Stimulated activated CD8-positive, alpha-beta memory T cell treated with anti-CD3 and anti-CD28 coated beads, Interleukin-15, amount 100 ng/mL, for 24 hours (primary cell): ENCODE results near the gene EGFL7.

ENCODE experiments used
- DNase-seq: peaks from one replicate; pipeline ENCODE4 v3.0.0-alpha.2; 2020; ENCODE audit warnings: low read depth

Gene EGFL7

DNA sequence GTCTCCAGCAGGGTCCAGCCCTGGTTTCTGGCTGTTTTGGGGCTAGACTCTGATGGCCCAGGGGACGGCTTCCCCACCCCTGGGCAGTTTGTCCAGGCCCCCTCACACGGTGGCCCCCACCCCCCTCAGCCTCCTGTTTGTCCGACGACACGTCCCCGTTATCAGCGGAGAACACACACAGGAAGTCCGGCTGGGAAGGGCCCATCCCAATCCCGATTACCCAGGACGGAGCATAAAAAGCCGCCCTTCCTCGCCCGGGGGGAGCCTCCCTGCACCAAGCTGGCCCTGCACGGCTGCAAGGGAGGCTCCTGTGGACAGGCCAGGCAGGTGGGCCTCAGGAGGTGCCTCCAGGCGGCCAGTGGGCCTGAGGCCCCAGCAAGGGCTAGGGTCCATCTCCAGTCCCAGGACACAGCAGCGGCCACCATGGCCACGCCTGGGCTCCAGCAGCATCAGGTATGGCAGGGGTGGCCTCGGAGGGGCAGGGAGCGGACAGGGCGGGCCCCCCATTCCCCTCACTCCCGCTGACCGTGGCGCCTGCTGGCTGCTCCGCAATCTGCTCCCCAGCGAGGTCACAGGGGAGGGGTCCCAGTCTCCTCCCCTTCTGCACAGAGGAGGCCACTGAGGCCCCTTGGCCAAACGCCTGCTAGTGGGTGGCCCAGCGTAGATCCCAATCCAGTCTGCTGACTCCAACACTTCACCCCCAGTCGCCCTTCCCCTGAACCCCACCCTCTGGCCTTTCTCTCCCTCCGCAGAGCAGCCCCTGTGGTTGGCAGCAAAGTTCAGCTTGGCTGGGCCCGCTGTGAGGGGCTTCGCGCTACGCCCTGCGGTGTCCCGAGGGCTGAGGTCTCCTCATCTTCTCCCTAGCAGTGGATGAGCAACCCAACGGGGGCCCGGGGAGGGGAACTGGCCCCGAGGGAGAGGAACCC lies at the start of gene EGFL7:
Gene EGFL7, plus strand, starts transcription at position 261 of the 926 bp plus-strand sequence. CDS start 5,367 bp downstream, outside the sequence.
- no peak for DNase-seq

DNA sequence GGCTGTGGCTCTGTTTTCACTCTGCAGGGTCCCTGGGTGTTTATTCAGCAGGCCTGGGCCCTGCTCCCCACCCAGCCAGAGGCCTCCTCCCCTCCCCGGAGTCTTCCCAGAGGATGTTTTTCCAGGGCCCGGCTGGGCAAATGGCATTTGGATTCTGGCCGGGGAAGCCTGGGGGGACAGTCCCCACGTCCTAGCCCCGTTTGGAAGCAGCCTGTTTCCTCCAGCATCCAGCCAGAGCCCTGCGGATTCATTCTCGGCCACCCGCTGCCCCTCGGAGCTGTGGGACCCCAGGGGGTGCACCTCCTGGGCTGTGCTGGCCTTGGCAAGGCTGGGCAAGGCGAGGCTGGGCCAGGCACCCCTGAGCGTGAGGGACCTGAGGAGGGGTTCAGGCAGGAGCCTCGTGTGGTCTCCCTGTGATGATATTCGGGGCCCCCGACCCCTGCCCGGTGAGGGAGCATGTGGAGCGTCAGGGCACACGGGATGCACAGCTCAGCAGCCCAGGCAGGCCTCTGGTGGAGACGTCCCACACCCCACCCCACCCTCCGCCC lies 48.8 kb upstream of the EGFL7 start:
- DNase-seq: no peak

DNA sequence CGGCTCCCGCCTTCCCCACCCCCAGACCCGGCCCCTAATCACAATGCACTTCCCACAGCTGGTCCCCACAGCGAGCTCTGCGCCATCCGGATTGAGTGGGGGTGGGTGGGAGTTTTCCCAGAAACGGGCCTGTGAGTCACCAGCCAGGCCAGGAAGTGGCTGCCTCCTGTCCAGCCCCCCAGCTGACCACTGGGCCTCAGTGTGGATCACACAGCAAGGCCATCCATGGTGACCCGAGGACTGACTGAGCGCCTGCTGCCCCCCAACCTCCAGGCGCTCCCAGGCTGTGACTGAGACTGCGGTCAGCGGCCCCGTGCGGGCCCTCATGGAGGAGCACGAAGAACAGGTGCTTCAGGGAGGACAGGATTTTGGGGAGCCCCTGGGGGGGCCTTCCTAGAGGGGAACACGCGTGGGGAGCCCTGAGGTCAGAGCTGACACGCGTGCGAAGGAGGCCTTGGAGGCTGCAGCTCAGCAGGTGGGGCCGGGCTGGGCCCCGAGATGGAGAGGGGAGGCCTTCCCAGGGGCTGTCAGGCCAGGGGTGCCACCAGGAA lies 48.3 kb upstream of the EGFL7 start:
- DNase-seq: no peak

DNA sequence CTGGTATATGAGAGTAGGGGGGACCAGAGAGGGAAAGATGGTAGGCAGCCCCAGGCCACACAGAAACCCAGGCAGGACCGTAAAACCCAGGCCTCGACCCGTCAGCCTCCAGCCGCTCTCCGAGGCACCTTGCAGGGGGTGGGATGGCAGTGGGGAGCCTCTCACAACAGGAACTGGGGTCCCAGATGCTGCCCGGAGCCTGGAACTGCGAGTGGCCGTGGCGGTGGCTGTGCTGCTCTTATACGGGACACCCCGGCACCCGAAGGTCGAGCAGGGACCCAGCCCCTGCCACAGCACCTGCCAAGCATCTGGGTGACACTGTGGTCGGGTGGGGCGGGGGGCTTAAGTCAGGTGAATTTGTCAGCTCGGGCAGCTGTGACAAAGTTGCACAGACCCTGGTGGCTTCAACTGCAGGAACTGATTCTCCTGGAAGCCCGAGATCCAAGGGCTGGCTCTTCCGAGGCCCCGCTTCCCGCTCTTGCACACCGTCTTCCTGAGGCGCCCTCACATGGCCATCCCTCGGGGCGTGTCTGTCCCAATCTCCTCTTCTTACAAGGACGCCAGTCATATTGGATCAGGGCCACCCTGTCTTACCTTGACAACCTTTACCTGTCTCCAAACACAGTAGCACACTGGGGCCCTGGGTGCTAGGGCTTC lies 47.6 kb upstream of the EGFL7 start:
- DNase-seq: no peak

- no peak for DNase-seq
These were observed 46.9 kb upstream of the EGFL7 start for GRCh38 chr9:136615631-136616306.

- DNase-seq: no peak
These were observed 46.4 kb upstream of the EGFL7 start for GRCh38 chr9:136616307-136616635.

- DNase-seq: no peak
These were observed 45.6 kb upstream of the EGFL7 start for GRCh38 chr9:136616948-136617695.

GRCh38 chr9:136617746-136618579 lies 44.8 kb upstream of the EGFL7 start:
- DNase-seq: no peak

DNA sequence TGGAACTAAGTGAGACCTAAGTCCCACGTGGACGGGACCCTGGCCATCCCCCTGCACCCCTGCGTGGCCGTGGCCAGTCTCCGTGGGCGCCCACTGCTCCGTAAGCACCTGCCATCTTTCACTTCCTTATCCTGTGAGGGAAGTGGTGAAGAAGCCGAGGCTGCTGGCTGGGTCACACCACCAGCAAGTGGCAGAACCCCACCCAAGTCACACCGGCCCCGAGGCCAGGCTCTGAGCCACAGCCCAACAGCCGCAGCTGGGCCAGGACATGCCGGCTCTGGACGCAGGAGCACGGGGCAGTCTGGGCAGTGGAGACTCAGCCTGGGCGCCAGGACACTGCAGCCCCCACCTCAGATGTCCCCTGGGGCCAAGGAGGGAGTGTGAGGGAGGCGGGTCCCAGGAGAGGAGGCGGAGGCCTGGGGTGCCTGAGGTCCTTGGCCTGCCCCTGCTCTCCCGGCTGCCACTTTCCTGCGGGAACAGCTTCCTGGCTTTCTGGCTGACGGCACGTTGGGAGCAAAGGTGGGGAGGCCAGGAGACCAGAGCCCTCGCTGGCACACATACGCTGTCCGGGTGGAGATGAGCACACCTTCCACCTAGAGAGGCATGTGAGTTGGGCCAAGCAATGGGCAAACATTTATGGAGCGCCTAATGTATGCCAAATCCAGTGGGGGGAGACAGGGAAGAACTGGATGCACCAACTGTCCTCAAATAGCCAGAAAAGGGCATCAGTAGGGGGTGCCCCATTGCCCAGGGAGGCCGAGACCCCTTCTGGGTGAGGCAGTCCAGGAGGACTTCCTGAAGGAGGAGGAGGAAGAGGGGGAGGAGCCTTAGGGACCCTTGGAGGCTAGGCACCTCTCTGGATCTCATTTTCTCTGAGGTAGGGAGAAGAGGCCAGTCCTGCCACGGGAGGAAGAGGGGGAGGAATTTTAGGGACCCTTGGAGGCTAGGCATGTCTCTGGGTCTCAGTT lies 43.9 kb upstream of the EGFL7 start:
- DNase-seq: no peak

GRCh38 chr9:136619742-136620440 lies 42.8 kb upstream of the EGFL7 start:
- no peak for DNase-seq

GRCh38 chr9:136620441-136621018 lies 42.2 kb upstream of the EGFL7 start:
- no peak for DNase-seq

- no peak for DNase-seq
These were observed 41.5 kb upstream of the EGFL7 start for GRCh38 chr9:136621019-136621733.

DNA sequence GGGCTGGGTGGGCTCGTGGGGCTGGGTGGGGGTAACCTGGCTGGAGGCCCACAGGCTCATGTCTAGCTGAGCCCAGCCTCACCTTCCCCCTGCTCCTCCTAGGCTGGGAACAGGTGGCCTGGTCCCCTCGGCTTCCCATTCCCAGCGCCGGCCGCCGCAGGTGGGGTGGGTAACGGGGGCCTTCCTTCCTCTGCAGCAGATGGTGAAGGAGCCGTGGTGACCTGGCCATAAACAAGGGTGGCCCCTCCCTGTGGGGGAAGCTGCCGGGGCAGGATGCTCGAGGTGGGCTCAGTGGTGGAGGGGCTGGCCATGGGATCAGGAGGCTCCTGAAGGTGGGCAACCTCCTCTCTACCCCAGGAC lies 41.0 kb upstream of the EGFL7 start:
- no peak for DNase-seq

- DNase-seq: no peak
These were observed 40.2 kb upstream of the EGFL7 start for GRCh38 chr9:136622538-136622948.

- DNase-seq: no peak
These were observed 39.5 kb upstream of the EGFL7 start for GRCh38 chr9:136623016-136623841.

- DNase-seq: no peak
These were observed 38.9 kb upstream of the EGFL7 start for GRCh38 chr9:136623842-136624183.
